IPS-18a (cell line): ENCODE measurements around the gene PALM.

Experiments used
- H3K27ac ChIP-seq: one replicate; pipeline ENCODE4 v1.5.1; 2013; ENCODE audit warnings: low read length
- H3K27me3 ChIP-seq: one replicate; pipeline ENCODE4 v1.6.1; 2013; ENCODE audit warnings: mild to moderate bottlenecking, low read length; ENCODE audit not compliant: control insufficient read depth, insufficient read depth
- H3K36me3 ChIP-seq: one replicate; pipeline ENCODE4 v1.6.1; 2013; ENCODE audit warnings: low read depth, low read length; ENCODE audit not compliant: control insufficient read depth
- H3K4me1 ChIP-seq: one replicate; pipeline ENCODE4 v1.6.1; 2013; ENCODE audit warnings: low read depth, low read length; ENCODE audit not compliant: control insufficient read depth
- H3K4me3 ChIP-seq: one replicate; pipeline ENCODE4 v1.5.1; 2013; ENCODE audit warnings: low read length
- H3K9ac ChIP-seq: one replicate; pipeline ENCODE4 v1.6.1; 2013; ENCODE audit warnings: mild to moderate bottlenecking, low read length, moderate library complexity
- H3K9me3 ChIP-seq: one replicate; pipeline ENCODE4 v1.6.1; 2013; ENCODE audit warnings: low read depth, low read length; ENCODE audit not compliant: control insufficient read depth

PALM gene

DNA sequence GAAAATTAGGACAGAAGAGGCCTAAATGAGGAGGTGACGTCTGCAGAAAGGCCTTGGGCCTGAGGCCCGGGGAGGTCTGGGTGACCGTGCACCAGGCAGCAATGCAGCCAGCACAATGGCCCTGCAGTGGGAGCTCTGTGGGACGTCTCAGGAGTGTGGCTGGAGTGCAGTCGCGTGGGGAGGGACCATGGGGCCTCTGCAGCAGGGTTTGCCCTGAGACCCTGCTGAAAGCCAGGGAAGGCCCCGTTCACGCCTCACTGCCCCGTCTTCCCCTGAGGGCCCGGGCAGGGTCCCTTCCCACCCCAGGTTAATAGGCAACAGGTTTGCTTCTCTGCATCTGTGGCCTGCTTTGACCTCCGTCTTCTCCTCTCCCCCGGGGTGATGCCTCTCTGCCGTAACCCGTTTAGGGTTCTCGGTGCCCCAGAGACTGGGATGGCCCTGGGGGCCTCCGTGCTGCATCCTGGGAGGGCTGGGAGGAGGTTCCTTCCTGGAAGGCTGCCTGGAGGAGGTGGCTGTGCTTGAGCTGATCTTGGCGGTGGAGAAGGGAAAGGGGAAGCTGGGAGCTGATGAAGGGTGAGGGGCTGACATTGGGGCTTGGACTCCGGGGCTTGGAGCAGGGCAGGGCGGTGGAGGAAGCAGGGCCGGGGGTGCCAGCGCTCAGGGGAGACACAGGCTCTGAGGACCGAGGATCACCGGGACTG is 9.7 kb downstream of the PALM start:
- Histone ChIP-seq H3K9ac (no peak overlapping the region), H3K27ac (no peak overlapping the region), H3K27me3 (no peaks in the 10 kb centered on the region), H3K9me3 (no peaks in the 10 kb centered on the region), H3K4me1 (no peaks in the 10 kb centered on the region), H3K36me3 (no peaks in the 10 kb centered on the region), H3K4me3 (no peak overlapping the region)

- Histone ChIP-seq H3K27me3 (no peaks in the 10 kb centered on the region), H3K9ac (no peak overlapping the region), H3K36me3 (no peaks in the 10 kb centered on the region), H3K4me1 (no peaks in the 10 kb centered on the region), H3K4me3 (no peak overlapping the region), H3K9me3 (no peaks in the 10 kb centered on the region), H3K27ac (no peak overlapping the region)
These were observed 10.3 kb downstream of the PALM start for GRCh38 chr19:718991-719512.

GRCh38 chr19:719636-720344 is 11.1 kb downstream of the PALM start:
- Histone ChIP-seq H3K9me3 (no peaks in the 10 kb centered on the region), H3K36me3 (no peaks in the 10 kb centered on the region), H3K27me3 (no peaks in the 10 kb centered on the region), H3K4me3 (no peak overlapping the region), H3K4me1 (no peaks in the 10 kb centered on the region), H3K9ac (no peak overlapping the region), H3K27ac (no peak overlapping the region)

DNA sequence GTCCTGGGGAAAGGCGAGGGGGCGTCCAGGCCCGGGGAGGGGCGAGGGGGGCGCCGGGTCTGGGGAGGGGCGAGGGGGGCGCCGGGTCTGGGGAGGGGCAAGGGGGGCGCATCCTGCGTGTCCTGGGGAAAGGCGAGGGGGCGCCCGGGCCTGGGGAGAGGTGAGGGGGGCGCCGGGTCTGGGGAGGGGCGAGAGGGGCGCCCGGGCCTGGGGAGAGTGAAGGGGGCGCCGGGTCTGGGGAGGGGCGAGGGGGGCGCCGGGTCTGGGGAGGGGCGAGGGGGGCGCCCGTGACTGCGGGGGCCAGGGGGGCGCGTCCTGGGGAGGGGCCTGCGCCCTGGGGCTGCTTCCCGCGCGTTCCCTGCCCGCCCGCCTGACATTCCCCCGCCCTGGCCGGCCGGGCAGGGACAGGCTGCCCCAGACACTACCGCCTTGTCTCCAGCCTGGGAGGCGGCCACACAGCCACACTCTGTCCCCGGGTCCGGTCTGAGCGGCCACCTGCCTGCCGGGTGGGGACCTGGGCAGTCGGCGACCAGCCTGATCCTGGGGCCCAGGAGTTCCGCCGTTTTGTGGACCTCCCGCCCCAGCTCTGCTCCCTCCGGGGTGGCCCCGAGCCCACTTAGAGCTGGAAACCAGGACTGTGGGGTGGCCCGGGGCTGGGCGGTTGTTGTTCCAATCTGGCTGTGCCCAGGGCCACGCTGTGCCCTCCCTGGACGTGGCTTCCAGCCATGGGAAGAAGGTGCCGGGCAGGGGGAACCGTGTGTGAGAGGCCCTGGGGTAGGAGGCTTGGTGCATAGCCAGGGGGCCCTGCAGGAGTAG is 11.8 kb downstream of the PALM start:
- Histone ChIP-seq H3K9me3 (no peaks in the 10 kb centered on the region), H3K36me3 (no peaks in the 10 kb centered on the region), H3K4me1 (no peaks in the 10 kb centered on the region), H3K4me3 (no peak overlapping the region), H3K9ac (no peak overlapping the region), H3K27ac (no peak overlapping the region), H3K27me3 (no peaks in the 10 kb centered on the region)

DNA sequence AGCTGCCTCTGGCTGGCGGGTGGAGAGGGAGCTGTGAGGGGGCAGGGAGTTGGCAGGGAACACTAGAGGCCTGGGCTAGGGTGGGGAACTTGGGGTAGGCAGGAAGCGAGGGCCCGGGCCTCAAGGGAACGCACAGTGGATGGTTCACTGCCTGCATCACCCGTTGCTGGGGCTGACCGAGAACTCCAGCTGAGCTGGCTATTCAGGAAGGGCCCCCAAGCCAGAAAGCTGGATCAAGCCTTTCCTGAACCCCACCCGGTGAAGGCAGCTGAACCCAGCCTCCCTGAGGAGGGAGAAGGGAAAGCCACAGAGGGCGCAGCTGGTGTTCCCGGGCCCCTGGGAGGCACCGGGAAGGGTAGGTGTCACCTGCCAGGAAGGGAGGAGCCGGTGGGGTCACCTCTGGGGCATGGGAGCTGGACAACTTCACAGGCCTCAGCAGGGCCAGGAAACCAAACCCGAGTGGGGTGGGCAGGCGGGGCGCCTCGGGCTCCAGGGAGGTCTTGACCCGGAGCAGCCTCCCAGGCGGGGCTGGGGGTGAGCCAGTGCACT is 13.9 kb downstream of the PALM start:
- H3K9ac ChIP-seq = no peak overlapping the region
- no peaks in the 10 kb centered on the region for H3K27me3 ChIP-seq
- no peaks in the 10 kb centered on the region for H3K4me1 ChIP-seq
- H3K4me3 ChIP-seq = no peak overlapping the region
- H3K9me3 ChIP-seq = no peaks in the 10 kb centered on the region
- H3K27ac ChIP-seq = no peak overlapping the region
- H3K36me3 ChIP-seq = no peaks in the 10 kb centered on the region

DNA sequence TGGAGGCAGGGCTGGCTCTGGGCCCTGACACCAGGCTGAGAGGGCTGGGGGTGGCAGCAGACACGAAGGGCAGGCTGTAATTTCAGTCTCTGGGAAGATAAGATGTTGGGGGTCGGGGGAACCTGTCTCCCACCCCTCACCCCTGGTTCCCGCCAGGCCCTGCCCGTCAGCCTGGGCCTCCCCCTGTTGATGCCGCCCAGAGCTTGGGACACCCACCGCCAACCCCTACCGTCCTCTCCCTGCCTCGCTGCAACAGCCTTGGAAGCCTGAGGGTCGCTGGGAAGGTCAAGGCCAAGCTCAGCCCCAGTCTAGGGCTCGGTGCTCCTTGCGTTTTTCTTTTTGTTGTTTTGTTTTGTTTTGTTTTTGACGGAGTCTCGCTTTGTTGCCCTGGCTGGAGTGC is 14.5 kb downstream of the PALM start:
- Histone ChIP-seq H3K9me3 (no peaks in the 10 kb centered on the region), H3K9ac (no peak overlapping the region), H3K36me3 (no peaks in the 10 kb centered on the region), H3K27me3 (no peaks in the 10 kb centered on the region), H3K4me1 (no peaks in the 10 kb centered on the region), H3K27ac (no peak overlapping the region), H3K4me3 (no peak overlapping the region)

DNA sequence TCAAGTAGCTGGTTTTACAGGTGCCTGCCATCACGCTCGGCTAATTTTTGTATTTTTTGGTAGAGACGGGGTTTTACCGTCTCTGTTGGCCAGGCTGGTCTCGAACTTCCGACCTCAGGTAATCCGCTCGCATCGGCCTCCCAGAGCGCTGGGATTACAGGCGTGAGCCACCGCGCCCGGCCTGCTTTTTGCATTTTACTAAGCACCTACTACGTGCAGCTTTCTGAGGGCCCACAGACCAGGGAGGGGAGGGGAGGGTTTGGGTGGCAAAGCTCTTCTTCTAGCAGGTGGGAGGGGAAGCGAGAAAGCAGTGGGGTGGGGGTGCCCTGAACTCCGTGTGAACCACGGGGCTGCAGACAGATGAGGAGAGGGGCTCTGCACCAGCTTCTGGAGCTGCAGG is 15.0 kb downstream of the PALM start:
- Histone ChIP-seq H3K27ac (no peak overlapping the region), H3K4me1 (no peaks in the 10 kb centered on the region), H3K4me3 (no peak overlapping the region), H3K36me3 (no peaks in the 10 kb centered on the region), H3K9ac (no peak overlapping the region), H3K9me3 (no peaks in the 10 kb centered on the region), H3K27me3 (no peaks in the 10 kb centered on the region)

- Histone ChIP-seq H3K27ac (no peak overlapping the region), H3K9me3 (no peaks in the 10 kb centered on the region), H3K9ac (no peak overlapping the region), H3K4me3 (no peak overlapping the region), H3K36me3 (no peaks in the 10 kb centered on the region), H3K27me3 (no peaks in the 10 kb centered on the region), H3K4me1 (no peaks in the 10 kb centered on the region)
These were observed 16.8 kb downstream of the PALM start for GRCh38 chr19:725461-726089.

DNA sequence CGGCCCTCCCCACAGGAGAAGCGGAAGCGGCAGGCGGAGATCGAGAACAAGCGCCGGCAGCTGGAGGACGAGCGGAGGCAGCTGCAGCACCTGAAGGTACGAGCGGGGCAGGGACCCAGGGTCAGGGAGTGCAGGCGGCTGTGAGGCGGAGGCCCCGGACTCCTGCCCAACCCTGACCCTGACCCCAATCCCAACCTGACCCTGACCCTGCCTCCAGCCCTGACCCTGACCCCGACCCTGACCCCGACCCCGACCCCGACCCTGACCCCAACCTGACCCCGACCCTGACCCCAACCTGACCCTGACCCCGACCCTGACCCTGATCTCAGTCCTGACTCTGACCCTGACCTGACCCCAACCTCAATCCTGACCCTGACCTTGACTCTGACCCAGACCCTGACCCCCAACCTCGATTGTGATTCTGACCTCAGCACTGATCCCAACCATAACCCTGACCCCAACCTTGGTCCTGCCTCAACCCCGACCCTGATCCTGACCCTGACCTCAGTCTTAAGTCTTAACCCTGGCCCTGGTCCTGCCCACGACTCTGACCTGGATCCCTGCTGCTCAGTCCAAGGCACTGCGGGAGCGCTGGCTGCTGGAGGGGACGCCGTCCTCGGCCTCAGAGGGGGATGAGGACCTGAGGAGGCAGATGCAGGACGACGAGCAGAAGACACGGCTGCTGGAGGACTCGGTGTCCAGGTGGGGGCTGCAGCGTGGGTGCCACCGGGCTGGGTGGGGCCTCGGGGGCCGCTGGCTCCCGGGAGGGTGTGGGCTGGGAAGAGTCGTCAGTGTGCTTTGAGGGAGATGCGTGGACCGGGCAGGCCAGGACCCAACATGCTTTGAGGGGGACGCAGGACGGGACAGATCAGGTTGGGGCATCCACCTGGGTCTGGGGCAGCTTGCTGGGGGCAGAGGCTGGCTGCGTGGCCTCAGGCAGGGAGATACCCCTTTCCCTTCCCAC is 18.5 kb downstream of the PALM start:
- no peak overlapping the region for H3K27ac ChIP-seq

GRCh38 chr19:728011-728410 is 19.3 kb downstream of the PALM start:
- no peak overlapping the region for H3K9ac ChIP-seq
- H3K27me3 ChIP-seq = no peaks in the 10 kb centered on the region
- H3K27ac ChIP-seq = no peak overlapping the region
- H3K4me3 ChIP-seq = no peak overlapping the region
- no peaks in the 10 kb centered on the region for H3K9me3 ChIP-seq
- no peaks in the 10 kb centered on the region for H3K36me3 ChIP-seq
- H3K4me1 ChIP-seq = no peaks in the 10 kb centered on the region

More for the DNA sequence above, 18.5 kb downstream of the PALM start:
- Histone ChIP-seq H3K9me3 (no peaks in the 10 kb centered on the region), H3K9ac (no peak overlapping the region), H3K4me1 (no peaks in the 10 kb centered on the region), H3K27me3 (no peaks in the 10 kb centered on the region), H3K4me3 (no peak overlapping the region), H3K36me3 (no peaks in the 10 kb centered on the region)
